Stimulated activated CD4-positive, alpha-beta T cell treated with anti-CD3 and anti-CD28 coated beads, Interleukin-15, amount 100 ng/mL, for 48 hours (primary cell): Measurements from ENCODE around the gene GABRR2.

Experiments used
- DNase-seq, 2 donors: peaks; one replicate each; pipeline ENCODE4 v3.0.0-alpha.2; 2020; ENCODE audit warnings: low read depth in 2 of 2

GABRR2 gene

GRCh38 chr6:89209457-89209856 lies 105.6 kb downstream of the GABRR2 start:
- DNase-seq, result no peak

- DNase-seq, result no peak
Observed at GRCh38 chr6:89208551-89208950, 106.5 kb downstream of the GABRR2 start.
